ENCODE data around the gene SHH. TPM values are rescaled to one million over a fixed set of nuclear protein-coding genes. Genes with fewer than 3 reads are reported as not detected.

SHH gene
- total RNA-seq, 1 donor from 2014 or later, result 0.16 TPM

- Histone ChIP-seq H3K27ac (ENCODE audit: low read depth, low read length) (no peak overlapping the region), H3K9me3 (ENCODE audit: insufficient read depth, low read depth, low read length) (no peaks in the 10 kb centered on the region), H3K4me3 (ENCODE audit: insufficient read depth, low read depth, low read length) (peak overlapping the region; percentile 44), H3K79me2 (ENCODE audit: insufficient read depth, low read length) (no peaks in the 10 kb centered on the region), H3K4me2 (ENCODE audit: low read length) (peak overlapping the region; percentile 97), H3K9ac (ENCODE audit: low read length) (no peak overlapping the region), H4K20me1 (ENCODE audit: insufficient read depth, low read length) (no peaks in the 10 kb centered on the region), H3K27me3 (ENCODE audit: insufficient read depth, low read length) (peaks cover 54% of the 10 kb centered on the region), H3K36me3 (ENCODE audit: insufficient read depth, low read length) (no peaks in the 10 kb centered on the region), H2AFZ (ENCODE audit: low read depth, low read length) (peak overlapping the region; percentile 47), H3K4me1 (ENCODE audit: insufficient read depth, low read length) (peaks cover 18% of the 10 kb centered on the region)
- Mint-ChIP-seq H3K27me3 (ENCODE audit: low read depth, unreplicated experiment) (peaks cover 48% of the 10 kb centered on the region), H3K27ac (ENCODE audit: unreplicated experiment) (peak overlapping the region; percentile 75), H3K9me3 (ENCODE audit: unreplicated experiment) (peaks cover 5% of the 10 kb centered on the region), H3K4me3 (ENCODE audit: unreplicated experiment) (peak overlapping the region; percentile 81), H3K4me1 (ENCODE audit: low read depth, unreplicated experiment) (no peaks in the 10 kb centered on the region), H3K36me3 (ENCODE audit: low read depth, unreplicated experiment) (peaks cover 2% of the 10 kb centered on the region)
- no peak for FAIRE-seq
- no peak for DNase-seq (ENCODE audit: low read depth)
- TF ChIP-seq CTCF (IDR thresholded peaks at IDR 0.05; ENCODE audit: insufficient read depth, low read depth, low read length) (no peak), EZH2 (IDR thresholded peaks at IDR 0.05; ENCODE audit: insufficient read depth, low read length) (peak; percentile 92)
Measured at GRCh38 chr7:155803418-155804376, 8.6 kb downstream of the SHH start.

GRCh38 chr7:155802906-155803417 lies 9.3 kb downstream of the SHH start:
- no peak overlapping the region for H3K27ac Mint-ChIP-seq (ENCODE audit: unreplicated experiment)
- H3K27me3 Mint-ChIP-seq (ENCODE audit: low read depth, unreplicated experiment), result peaks cover 54% of the 10 kb centered on the region
- H4K20me1 ChIP-seq (ENCODE audit: insufficient read depth, low read length), result no peaks in the 10 kb centered on the region
- H3K4me2 ChIP-seq (ENCODE audit: low read length), result peak overlapping the region; percentile 97
- H3K4me1 ChIP-seq (ENCODE audit: insufficient read depth, low read length), result peaks cover 18% of the 10 kb centered on the region
- no peaks in the 10 kb centered on the region for H3K9me3 ChIP-seq (ENCODE audit: insufficient read depth, low read depth, low read length)
- peaks cover 5% of the 10 kb centered on the region for H3K9me3 Mint-ChIP-seq (ENCODE audit: unreplicated experiment)
- no peak overlapping the region for H3K9ac ChIP-seq (ENCODE audit: low read length)
- H2AFZ ChIP-seq (ENCODE audit: low read depth, low read length), result no peak overlapping the region
- no peak for TF ChIP-seq CTCF (IDR thresholded peaks at IDR 0.05; ENCODE audit: insufficient read depth, low read depth, low read length)
- TF ChIP-seq EZH2 (IDR thresholded peaks at IDR 0.05; ENCODE audit: insufficient read depth, low read length), result no peak
- H3K36me3 ChIP-seq (ENCODE audit: insufficient read depth, low read length), result no peaks in the 10 kb centered on the region
- peaks cover 2% of the 10 kb centered on the region for H3K36me3 Mint-ChIP-seq (ENCODE audit: low read depth, unreplicated experiment)
- H3K4me3 ChIP-seq (ENCODE audit: insufficient read depth, low read depth, low read length), result no peak overlapping the region
- no peaks in the 10 kb centered on the region for H3K4me1 Mint-ChIP-seq (ENCODE audit: low read depth, unreplicated experiment)
- H3K79me2 ChIP-seq (ENCODE audit: insufficient read depth, low read length), result no peaks in the 10 kb centered on the region
- peaks cover 54% of the 10 kb centered on the region for H3K27me3 ChIP-seq (ENCODE audit: insufficient read depth, low read length)
- H3K27ac ChIP-seq (ENCODE audit: low read depth, low read length), result no peak overlapping the region
- no peak for DNase-seq (ENCODE audit: low read depth)
- no peak overlapping the region for H3K4me3 Mint-ChIP-seq (ENCODE audit: unreplicated experiment)
- FAIRE-seq, result no peak
